IPS DF 4.7 (cell line): ENCODE measurements around the gene CAMK2D.
A peak's percentile ranks its signal among the peaks of the same experiment; 100 is the strongest.
"Not testable (repeated sequence)": the region's sequence is repeated elsewhere in the genome, so short reads cannot be mapped to it uniquely, and the experiment has no call there.

Experiments
- DNase-seq: peaks from one replicate; pipeline ENCODE4 v3.0.0-alpha.2; 2013; ENCODE audit warnings: low spot score; ENCODE audit errors: extremely low read depth

CAMK2D gene

GRCh38 chr4:113685157-113685556 lies 76.4 kb downstream of the CAMK2D start:
- not testable (repeated sequence) for DNase-seq

- no peak for DNase-seq
Observed at GRCh38 chr4:113684534-113685091, 76.9 kb downstream of the CAMK2D start.

GRCh38 chr4:113682730-113683537 lies 78.6 kb downstream of the CAMK2D start:
- no peak for DNase-seq

GRCh38 chr4:113678641-113679040 lies 82.9 kb downstream of the CAMK2D start:
- no peak for DNase-seq

GRCh38 chr4:113677325-113677724 lies 84.2 kb downstream of the CAMK2D start:
- no peak for DNase-seq

GRCh38 chr4:113675731-113676697 lies 85.5 kb downstream of the CAMK2D start:
- DNase-seq = no peak

GRCh38 chr4:113674733-113675132 lies 86.8 kb downstream of the CAMK2D start:
- no peak for DNase-seq

GRCh38 chr4:113674251-113674650 lies 87.3 kb downstream of the CAMK2D start:
- DNase-seq = no peak

- no peak for DNase-seq
Observed at GRCh38 chr4:113673450-113673849, 88.1 kb downstream of the CAMK2D start.

- DNase-seq = no peak
Observed at GRCh38 chr4:113666386-113667114, 95.0 kb downstream of the CAMK2D start.

- DNase-seq = no peak
Observed at GRCh38 chr4:113665036-113665435, 96.5 kb downstream of the CAMK2D start.

GRCh38 chr4:113662581-113662980 lies 99.0 kb downstream of the CAMK2D start:
- no peak for DNase-seq

GRCh38 chr4:113659127-113659526 lies 102.4 kb downstream of the CAMK2D start:
- no peak for DNase-seq

GRCh38 chr4:113657586-113658233 lies 103.8 kb downstream of the CAMK2D start:
- DNase-seq = no peak

GRCh38 chr4:113653871-113654270 lies 107.7 kb downstream of the CAMK2D start:
- DNase-seq = no peak

GRCh38 chr4:113646442-113646822 lies 115.1 kb downstream of the CAMK2D start:
- peak; percentile 79 for DNase-seq

GRCh38 chr4:113645771-113646441 lies 115.6 kb downstream of the CAMK2D start:
- peak; percentile 38 for DNase-seq

GRCh38 chr4:113645288-113645687 lies 116.2 kb downstream of the CAMK2D start:
- DNase-seq = no peak

GRCh38 chr4:113644398-113644797 lies 117.1 kb downstream of the CAMK2D start:
- no peak for DNase-seq

- no peak for DNase-seq
Observed at GRCh38 chr4:113643505-113643904, 118.0 kb downstream of the CAMK2D start.
